ENCODE measurements around the gene DOLPP1.

The DOLPP1 gene

GRCh38 chr9:129074106-129074505 lies 6.8 kb upstream of the DOLPP1 start:
- TF ChIP-seq, protein P1, sequence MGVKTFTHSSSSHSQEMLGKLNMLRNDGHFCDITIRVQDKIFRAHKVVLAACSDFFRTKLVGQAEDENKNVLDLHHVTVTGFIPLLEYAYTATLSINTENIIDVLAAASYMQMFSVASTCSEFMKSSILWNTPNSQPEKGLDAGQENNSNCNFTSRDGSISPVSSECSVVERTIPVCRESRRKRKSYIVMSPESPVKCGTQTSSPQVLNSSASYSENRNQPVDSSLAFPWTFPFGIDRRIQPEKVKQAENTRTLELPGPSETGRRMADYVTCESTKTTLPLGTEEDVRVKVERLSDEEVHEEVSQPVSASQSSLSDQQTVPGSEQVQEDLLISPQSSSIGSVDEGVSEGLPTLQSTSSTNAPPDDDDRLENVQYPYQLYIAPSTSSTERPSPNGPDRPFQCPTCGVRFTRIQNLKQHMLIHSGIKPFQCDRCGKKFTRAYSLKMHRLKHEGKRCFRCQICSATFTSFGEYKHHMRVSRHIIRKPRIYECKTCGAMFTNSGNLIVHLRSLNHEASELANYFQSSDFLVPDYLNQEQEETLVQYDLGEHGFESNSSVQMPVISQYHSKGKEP (tag by site-specific recombination; IDR thresholded peaks at IDR 0.05), result no peak
- no peak for TF ChIP-seq MYNN (tag by site-specific recombination; IDR thresholded peaks at IDR 0.05; ENCODE audit: borderline replicate concordance)
- TF ChIP-seq INSM2 (tag by site-specific recombination; IDR thresholded peaks at IDR 0.05), result no peak
- TF ChIP-seq ZNF184 (tag by site-specific recombination; IDR thresholded peaks at IDR 0.05), result no peak
- no peak for TF ChIP-seq ZNF416 (tag by site-specific recombination; IDR thresholded peaks at IDR 0.05)
- TF ChIP-seq ZNF555 (tag by site-specific recombination; conservative IDR thresholded peaks at IDR 0.05), result no peak
- TF ChIP-seq, protein P2, sequence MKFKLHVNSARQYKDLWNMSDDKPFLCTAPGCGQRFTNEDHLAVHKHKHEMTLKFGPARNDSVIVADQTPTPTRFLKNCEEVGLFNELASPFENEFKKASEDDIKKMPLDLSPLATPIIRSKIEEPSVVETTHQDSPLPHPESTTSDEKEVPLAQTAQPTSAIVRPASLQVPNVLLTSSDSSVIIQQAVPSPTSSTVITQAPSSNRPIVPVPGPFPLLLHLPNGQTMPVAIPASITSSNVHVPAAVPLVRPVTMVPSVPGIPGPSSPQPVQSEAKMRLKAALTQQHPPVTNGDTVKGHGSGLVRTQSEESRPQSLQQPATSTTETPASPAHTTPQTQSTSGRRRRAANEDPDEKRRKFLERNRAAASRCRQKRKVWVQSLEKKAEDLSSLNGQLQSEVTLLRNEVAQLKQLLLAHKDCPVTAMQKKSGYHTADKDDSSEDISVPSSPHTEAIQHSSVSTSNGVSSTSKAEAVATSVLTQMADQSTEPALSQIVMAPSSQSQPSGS (tag by site-specific recombination; IDR thresholded peaks at IDR 0.05; ENCODE audit: low read depth), result no peak
- TF ChIP-seq, protein P3, sequence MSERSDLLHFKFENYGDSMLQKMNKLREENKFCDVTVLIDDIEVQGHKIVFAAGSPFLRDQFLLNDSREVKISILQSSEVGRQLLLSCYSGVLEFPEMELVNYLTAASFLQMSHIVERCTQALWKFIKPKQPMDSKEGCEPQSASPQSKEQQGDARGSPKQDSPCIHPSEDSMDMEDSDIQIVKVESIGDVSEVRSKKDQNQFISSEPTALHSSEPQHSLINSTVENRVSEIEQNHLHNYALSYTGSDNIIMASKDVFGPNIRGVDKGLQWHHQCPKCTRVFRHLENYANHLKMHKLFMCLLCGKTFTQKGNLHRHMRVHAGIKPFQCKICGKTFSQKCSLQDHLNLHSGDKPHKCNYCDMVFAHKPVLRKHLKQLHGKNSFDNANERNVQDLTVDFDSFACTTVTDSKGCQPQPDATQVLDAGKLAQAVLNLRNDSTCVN (tag by site-specific recombination; optimal IDR thresholded peaks at IDR 0.05), result no peak
- no peak for TF ChIP-seq YY2 (tag by site-specific recombination; IDR thresholded peaks at IDR 0.05)
- TF ChIP-seq ELK4 (IDR thresholded peaks at IDR 0.05; ENCODE audit: borderline replicate concordance, low read depth, low read length), result no peak
- no peak for TF ChIP-seq ZSCAN4 (tag by site-specific recombination; IDR thresholded peaks at IDR 0.05)
- no peak for TF ChIP-seq PRDM1 (tag by site-specific recombination; IDR thresholded peaks at IDR 0.05)
- TF ChIP-seq ZNF76 (tag by site-specific recombination; IDR thresholded peaks at IDR 0.05; ENCODE audit: borderline replicate concordance, low read depth), result no peak
- TF ChIP-seq ZNF350 (tag by site-specific recombination; IDR thresholded peaks at IDR 0.05), result no peak
- TF ChIP-seq ZNF707 (tag by site-specific recombination; IDR thresholded peaks at IDR 0.05), result no peak
- no peak for TF ChIP-seq KLF8 (tag by site-specific recombination; IDR thresholded peaks at IDR 0.05)
- POLR2A ChIA-PET, result interaction anchor here (1.2 kb wide), 1 partner anchor 22 kb away, joined by 3 read pairs; no protein-coding TSS in a partner anchor
- H3K27ac ChIP-seq (ENCODE audit: extremely low read depth, low read depth, low read length), result no peak overlapping the region

More at GRCh38 chr9:129074106-129074505, 6.8 kb upstream of the DOLPP1 start:
- no peaks in the 10 kb centered on the region for H3K9me3 ChIP-seq (ENCODE audit: control insufficient read depth, insufficient read depth, low read depth, low read length)
- H3K4me3 ChIP-seq (ENCODE audit: low read depth, low read length), result no peak overlapping the region
- CTCF ChIA-PET, result interaction anchor here (0.7 to 0.8 kb wide), 3 partner anchors 11 to 342 kb away, joined by 3 to 4 read pairs (median 3); no protein-coding TSS in a partner anchor
- H3K36me3 ChIP-seq (ENCODE audit: control insufficient read depth in 2 of 2, insufficient read depth in 1 of 2, low read length in 2 of 2), result peaks cover 0 to 11% of the 10 kb centered on the region in 2 experiments; a peak in 1 of 3 replicates
- no peaks in the 10 kb centered on the region for H3K4me1 ChIP-seq (ENCODE audit: control insufficient read depth, insufficient read depth, low read length)

Data from HEK293 (cell line).